Tibial nerve (tissue), 4 donors: Measurements from ENCODE around the gene PYGM.

ENCODE experiments used
- CTCF ChIP-seq, 5 experiments: fragments of 200-600 bp in 3 of 5; fragments of 450-650 bp in 2 of 5; sonication (generic) in 3 of 5; IDR thresholded peaks; one replicate each; pipeline ENCODE4 v1.5.1; 2016 to 2019; ENCODE audit warnings: antibody characterized with exemption in 5 of 5, mild to moderate bottlenecking in 3 of 5, moderate library complexity in 2 of 5
- EP300 ChIP-seq, 2 donors: sonication (generic); formaldehyde crosslinking; IDR thresholded peaks; one replicate each; pipeline ENCODE4 v1.6.1; 2017; ENCODE audit warnings: antibody characterized with exemption in 2 of 2, mild to moderate bottlenecking in 1 of 2
- POLR2A ChIP-seq, 2 donors: fragments of 450-650 bp; IDR thresholded peaks; one replicate each; pipeline ENCODE4 v1.6.1; 2017; ENCODE audit warnings: antibody characterized with exemption in 2 of 2, mild to moderate bottlenecking in 2 of 2, moderate library complexity in 2 of 2

- TF ChIP-seq CTCF (IDR thresholded peaks at IDR 0.05), result no peak
- TF ChIP-seq POLR2A (IDR thresholded peaks at IDR 0.05), result no peak
- TF ChIP-seq EP300 (IDR thresholded peaks at IDR 0.05), result no peak
These were observed 40.8 kb upstream of the PYGM start for GRCh38 chr11:64800303-64801157.
